Mucosa of descending colon (tissue), 3 donors: ENCODE measurements around the gene FRMD6. TPM values are rescaled to one million over a fixed set of nuclear protein-coding genes. Genes with fewer than 3 reads are reported as not detected.
"Not testable (repeated sequence)": the region's sequence is repeated elsewhere in the genome, so short reads cannot be mapped to it uniquely, and the experiment has no call there.

Experiments
- ATAC-seq: fragments of 200-7000 bp; cut with Tn5 transposase; one replicate; pipeline ENCODE4 v1.9.1; 2020; ENCODE audit warnings: mild to moderate bottlenecking, moderate library complexity
- DNase-seq, 3 donors: peaks; one replicate each; pipeline ENCODE4 v3.0.0-alpha.2; 2020
- H3K36me3 ChIP-seq: fragments of 200-600 bp; one replicate; pipeline ENCODE4 v1.8.0; 2021; ENCODE audit warnings: low read depth, mild to moderate bottlenecking
- H3K4me1 ChIP-seq: fragments of 200-600 bp; one replicate; pipeline ENCODE4 v1.8.0; 2021; ENCODE audit warnings: low read depth, mild to moderate bottlenecking
- H3K4me3 ChIP-seq: fragments of 200-600 bp; one replicate; pipeline ENCODE4 v1.8.0; 2021; ENCODE audit warnings: mild to moderate bottlenecking
- H3K9me3 ChIP-seq: fragments of 200-600 bp; one replicate; pipeline ENCODE4 v1.8.0; 2021; ENCODE audit warnings: mild to moderate bottlenecking
- CTCF ChIP-seq: fragments of 200-600 bp; IDR thresholded peaks from one replicate; pipeline ENCODE4 v1.8.0; 2022; ENCODE audit warnings: antibody characterized with exemption, mild to moderate bottlenecking
- intact Hi-C, 2 donors: fragments of 100-400 bp; cut with DNase I in 1 of 2; cut with micrococcal nuclease in 1 of 2; formaldehyde crosslinking; loops; one replicate each; pipeline versions ENCODE4 v1.11.0 to v1.11.1; 2022; cut with DNase I, micrococcal nuclease
- total RNA-seq, 3 donors: library from RNA; stranded (reverse); fragmentation: NEBNext Ultra II Directional in 2 of 3; extraction: Animal tissue kit (Norgen Biotek cat#: 25700) in 2 of 3; gene quantifications; one replicate each; pipeline versions ENCODE4 v1.2.1 to v1.2.4, GENCODE V29; 2021 to 2023
- donor health status: DM: no; HTN: no; CAD: no; lungs with moderate emphysema.
- donor health status: DM: no; HTN: no; CAD: no.
- donor health status: DM: no; HTN: yes; CAD: no.

The FRMD6 gene
- total RNA-seq, 3 donors from 2014 or later: 4.2 to 39.1 (median 8.5) TPM

- ATAC-seq (no peak), DNase-seq (no peak)
- Histone ChIP-seq H3K4me1 (no peaks in the 10 kb centered on the region), H3K4me3 (no peak overlapping the region), H3K9me3 (no peaks in the 10 kb centered on the region), H3K36me3 (no peaks in the 10 kb centered on the region)
- intact Hi-C loops: no loop called here
- TF ChIP-seq CTCF: no peak
Measured at GRCh38 chr14:51744372-51745130, 92.8 kb downstream of the FRMD6 start.

GRCh38 chr14:51746823-51747222 is 95.1 kb downstream of the FRMD6 start:
- H3K4me1 ChIP-seq, DNase-seq, H3K9me3 ChIP-seq, intact Hi-C loops, H3K36me3 ChIP-seq, ATAC-seq, H3K4me3 ChIP-seq: not testable (repeated sequence)

- Histone ChIP-seq H3K9me3 (no peaks in the 10 kb centered on the region), H3K36me3 (no peaks in the 10 kb centered on the region), H3K4me1 (no peaks in the 10 kb centered on the region), H3K4me3 (no peak overlapping the region)
- DNase-seq (no peak), ATAC-seq (no peak)
- intact Hi-C loops: no loop called here
- TF ChIP-seq CTCF: no peak
Measured at GRCh38 chr14:51750542-51750941, 98.8 kb downstream of the FRMD6 start.

GRCh38 chr14:51751611-51752345 is 100.1 kb downstream of the FRMD6 start:
- H3K9me3 ChIP-seq, intact Hi-C loops, H3K4me1 ChIP-seq, ATAC-seq, H3K36me3 ChIP-seq, H3K4me3 ChIP-seq: not testable (repeated sequence)
- DNase-seq: peak in 1 of 3 donors; percentile 20

GRCh38 chr14:51757756-51758155 is 106.0 kb downstream of the FRMD6 start:
- H3K4me3 ChIP-seq, H3K9me3 ChIP-seq, ATAC-seq, intact Hi-C loops, H3K36me3 ChIP-seq, H3K4me1 ChIP-seq, DNase-seq: not testable (repeated sequence)

- TF ChIP-seq CTCF: no peak
- ATAC-seq: no peak
- no peak overlapping the region for H3K4me3 ChIP-seq
- intact Hi-C loops: no loop called here
- no peaks in the 10 kb centered on the region for H3K4me1 ChIP-seq
- no peaks in the 10 kb centered on the region for H3K36me3 ChIP-seq
- H3K9me3 ChIP-seq: no peaks in the 10 kb centered on the region
- no peak for DNase-seq
Measured at GRCh38 chr14:51759950-51760349, 108.2 kb downstream of the FRMD6 start.

- DNase-seq, H3K36me3 ChIP-seq, intact Hi-C loops, ATAC-seq, H3K9me3 ChIP-seq, H3K4me1 ChIP-seq, H3K4me3 ChIP-seq: not testable (repeated sequence)
Measured at GRCh38 chr14:51765726-51766125, 114.0 kb downstream of the FRMD6 start.

GRCh38 chr14:51766586-51766985 is 114.9 kb downstream of the FRMD6 start:
- H3K4me1 ChIP-seq, H3K4me3 ChIP-seq, ATAC-seq, H3K36me3 ChIP-seq, intact Hi-C loops, H3K9me3 ChIP-seq: not testable (repeated sequence)
- peak in 1 of 3 donors; percentile 15 for DNase-seq

- intact Hi-C loops: not testable (repeated sequence)
Measured at GRCh38 chr14:51769261-51769660, 117.6 kb downstream of the FRMD6 start.

More at GRCh38 chr14:51769261-51769660, 117.6 kb downstream of the FRMD6 start:
- H3K9me3 ChIP-seq, ATAC-seq, H3K36me3 ChIP-seq, H3K4me3 ChIP-seq, DNase-seq, H3K4me1 ChIP-seq: not testable (repeated sequence)
